GM15510 (cell line): ENCODE data around the gene FABP3.

ENCODE experiments used
- POLR2A ChIP-seq: IDR thresholded peaks from 3 replicates; pipeline ENCODE4 v1.6.1; 2011; ENCODE audit warnings: borderline replicate concordance; ENCODE audit not compliant: insufficient read length; ENCODE audit errors: extremely low read depth

The FABP3 gene

GRCh38 chr1:31324093-31324492 lies 48.8 kb downstream of the FABP3 start:
- TF ChIP-seq POLR2A, result no peak

GRCh38 chr1:31318146-31318545 lies 54.7 kb downstream of the FABP3 start:
- no peak for TF ChIP-seq POLR2A

- no peak for TF ChIP-seq POLR2A
Observed at GRCh38 chr1:31315902-31316301, 57.0 kb downstream of the FABP3 start.
